NCI-H1092 (cell line): ENCODE results near the gene TLE5.
"Not testable (repeated sequence)": the region's sequence is repeated elsewhere in the genome, so short reads cannot be mapped to it uniquely, and the experiment has no call there.

Experiments
- DNase-seq: peaks from one replicate; lab custom pipeline; 2025; lab: John Stamatoyannopoulos, UW

TLE5 gene

DNA sequence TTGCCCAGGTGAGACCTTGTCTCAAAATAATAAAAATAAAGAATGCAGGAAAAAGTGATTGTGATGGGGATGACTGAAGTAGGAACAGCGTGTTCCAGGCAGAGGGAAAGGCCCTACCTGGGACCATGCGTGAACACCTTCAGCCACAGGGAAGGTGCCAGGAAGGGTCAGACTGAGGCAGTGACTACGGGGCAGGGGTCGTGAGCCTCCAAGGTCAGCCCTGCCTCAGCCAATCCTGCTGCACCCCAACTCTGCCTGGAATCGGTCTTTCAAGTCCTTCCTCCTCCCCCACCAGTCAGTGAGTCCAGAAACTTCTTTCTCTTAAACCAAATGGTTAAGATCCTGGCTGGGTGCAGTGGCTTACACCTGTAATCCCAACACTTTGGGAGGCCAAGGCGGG lies 17.1 kb downstream of the TLE5 start:
- DNase-seq, result no peak

DNA sequence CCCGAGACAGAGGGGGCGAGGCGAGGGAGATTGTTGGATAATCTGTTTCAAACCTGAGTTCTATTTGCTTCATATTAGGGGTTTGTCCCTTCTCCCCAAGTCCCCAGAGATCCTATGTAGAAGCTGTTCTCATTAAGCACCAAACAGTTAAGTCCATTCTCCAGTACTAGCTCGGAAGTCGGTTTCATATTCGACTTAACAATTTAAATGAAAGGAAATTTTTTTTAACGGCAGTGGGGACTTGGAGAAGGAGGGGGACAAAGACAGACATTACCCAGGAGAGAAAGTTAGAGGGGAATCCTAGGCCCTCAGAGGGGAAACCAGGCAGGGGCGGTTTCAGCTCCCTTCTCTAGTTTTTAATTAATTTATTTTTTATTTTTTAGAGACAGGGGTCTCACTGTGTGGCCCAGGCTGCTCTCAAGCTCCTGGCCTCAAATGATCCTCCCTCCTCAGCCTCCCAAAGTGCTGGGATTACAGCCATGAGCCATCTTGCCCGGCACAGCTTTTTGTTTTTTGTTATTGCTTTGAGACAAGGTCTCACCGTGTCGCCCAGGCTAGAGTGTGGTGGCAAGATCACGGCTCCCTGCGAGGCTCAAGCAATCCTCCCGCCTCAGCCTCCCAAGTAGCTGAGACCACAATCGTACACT lies 19.6 kb downstream of the TLE5 start:
- no peak for DNase-seq

DNA sequence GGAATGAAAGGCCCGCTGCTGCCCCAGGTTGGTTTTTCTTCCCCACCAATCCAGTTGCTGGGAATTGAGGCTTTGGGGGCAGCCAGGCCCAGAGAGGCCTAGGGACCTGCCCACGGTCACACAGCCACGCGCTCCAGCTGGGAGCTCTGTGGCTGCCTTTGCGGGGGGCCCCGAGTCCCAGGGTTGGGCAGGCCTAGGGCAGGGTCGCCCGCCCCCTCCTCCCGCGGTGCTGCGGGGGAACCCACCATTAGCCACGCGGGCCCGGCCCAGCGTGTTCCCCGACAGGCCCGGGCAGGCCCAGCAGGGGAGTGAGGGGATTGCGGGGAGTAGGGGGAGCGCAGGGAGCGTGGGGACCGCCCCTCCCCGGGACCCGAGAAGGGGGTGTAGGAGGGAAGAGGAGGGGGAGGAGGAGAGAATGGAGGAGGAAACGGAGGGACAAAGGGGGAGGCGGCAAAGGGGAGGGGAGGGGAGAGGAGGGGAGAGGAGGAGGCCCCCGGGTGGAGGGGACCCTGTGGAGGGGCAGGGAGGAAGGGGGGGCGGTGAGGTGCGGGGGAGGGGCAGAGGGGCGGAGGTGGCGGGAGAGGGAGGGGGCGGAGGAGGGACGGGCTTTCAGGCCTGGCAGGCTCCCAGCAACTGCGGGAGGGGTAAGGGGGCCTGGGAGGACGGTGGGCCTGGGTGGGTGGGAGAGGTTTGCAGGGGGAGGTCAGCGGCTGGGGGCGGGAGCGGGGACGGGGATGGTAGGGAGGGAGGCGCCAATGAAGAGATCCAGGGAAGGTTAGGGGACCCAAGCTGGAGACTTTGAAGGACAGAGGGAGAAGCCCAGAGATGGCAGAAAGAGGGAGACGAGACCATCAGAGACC lies 20.3 kb downstream of the TLE5 start:
- DNase-seq, result no peak

DNA sequence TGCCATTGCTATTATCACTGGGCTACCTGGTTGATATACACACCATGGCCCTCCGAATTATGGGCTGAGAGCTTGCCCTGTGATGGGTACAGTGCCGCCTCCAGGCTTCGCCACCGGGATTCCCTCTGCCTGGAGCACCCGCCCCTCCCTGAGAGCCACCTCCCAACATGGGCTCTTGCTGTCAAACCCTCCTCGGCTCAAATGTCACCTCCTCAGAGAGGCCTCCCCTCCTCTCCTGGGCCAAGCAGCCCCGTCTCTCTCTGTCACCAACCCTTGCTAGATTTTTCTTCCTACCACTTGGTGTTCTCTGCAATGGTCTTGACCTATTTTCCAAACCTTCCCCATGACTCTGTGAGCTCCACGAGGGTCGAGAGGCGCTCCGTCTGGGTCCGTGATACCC lies 21.0 kb downstream of the TLE5 start:
- no peak for DNase-seq

DNA sequence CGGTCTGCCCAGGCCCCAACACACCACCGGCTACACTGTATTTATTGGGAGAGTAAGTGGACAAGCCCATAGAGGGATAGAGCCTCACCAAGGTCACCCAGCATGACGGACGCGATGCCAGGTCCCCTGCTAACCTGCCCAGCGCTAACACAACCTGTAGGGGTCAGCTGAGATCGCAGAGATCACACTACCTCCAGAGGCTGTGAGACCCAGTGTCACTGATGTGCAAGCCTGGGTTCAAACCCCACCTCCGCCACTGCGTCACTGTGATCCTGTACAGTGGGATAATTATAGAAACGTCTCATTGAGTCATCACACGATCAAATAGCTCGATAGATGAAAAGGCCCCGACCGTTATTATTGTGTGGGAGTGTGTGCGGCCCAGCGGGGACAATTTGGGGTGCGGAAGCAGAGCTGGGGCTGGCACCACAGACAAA lies 22.6 kb downstream of the TLE5 start:
- no peak for DNase-seq

DNA sequence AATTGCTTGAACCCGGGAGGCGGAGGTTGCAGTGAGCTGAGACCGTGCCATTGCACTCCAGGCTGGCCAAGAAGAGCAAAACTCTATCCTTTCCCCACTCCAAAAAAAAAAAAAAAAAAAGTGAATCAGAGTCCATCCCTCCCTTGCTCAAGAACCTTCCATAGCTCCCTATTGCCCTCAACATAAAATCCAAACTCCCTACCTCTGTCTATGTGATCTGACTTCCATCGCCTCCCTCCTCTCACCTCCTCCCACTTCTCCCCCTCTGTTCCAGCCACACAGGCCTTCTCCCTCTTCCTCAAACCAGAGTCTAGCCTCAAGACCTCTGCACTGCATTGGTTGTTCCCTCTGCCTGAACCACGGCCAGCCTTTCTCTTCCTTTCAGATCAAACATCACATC lies 23.2 kb downstream of the TLE5 start:
- DNase-seq, result no peak

DNA sequence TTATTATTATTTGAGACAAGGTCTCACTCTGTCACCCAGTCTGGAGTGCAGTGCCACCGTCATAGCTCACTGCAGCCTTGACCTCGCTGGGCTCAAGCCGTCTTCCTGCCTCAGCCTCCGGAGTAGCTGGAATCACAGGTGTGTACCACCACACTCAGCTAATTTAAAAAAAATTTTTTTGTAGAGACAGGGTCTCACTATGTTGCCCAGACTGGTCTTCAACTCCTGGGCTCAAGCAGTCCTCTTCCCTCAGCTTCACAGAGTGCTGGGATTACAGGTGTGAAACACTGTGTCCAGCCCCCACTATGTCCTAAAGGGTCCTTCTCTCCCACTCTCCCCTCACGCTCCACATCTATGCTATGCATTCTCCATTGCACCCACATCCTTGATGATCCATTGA lies 24.1 kb downstream of the TLE5 start:
- no peak for DNase-seq

DNA sequence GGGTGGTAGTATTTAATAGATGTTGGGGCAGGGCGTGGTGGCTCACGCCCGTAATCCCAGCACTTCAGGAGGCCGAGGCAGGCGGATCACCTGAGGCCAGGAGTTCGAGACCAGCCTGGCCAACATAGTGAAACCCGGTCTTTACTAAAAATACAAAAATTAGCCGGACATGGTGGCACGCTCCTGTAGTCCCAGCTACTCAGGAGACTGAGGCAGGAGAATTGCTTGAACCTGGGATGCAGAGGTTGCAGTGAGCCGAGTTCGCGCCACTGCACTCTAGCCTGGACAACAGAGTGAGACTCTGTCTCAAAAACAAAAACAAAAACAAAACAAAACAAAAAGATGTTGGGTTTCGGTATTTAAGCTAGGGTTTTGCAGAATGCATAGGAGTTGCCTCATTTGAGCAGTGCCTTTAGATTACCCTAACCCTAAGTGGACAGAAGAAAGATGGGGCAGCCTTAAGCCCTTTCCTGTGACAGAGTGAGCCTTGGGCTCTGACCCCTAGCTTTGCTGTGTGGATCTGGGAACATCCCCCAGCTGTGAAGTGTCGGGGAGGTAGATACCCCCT lies 25.2 kb downstream of the TLE5 start:
- DNase-seq, result not testable (repeated sequence)

DNA sequence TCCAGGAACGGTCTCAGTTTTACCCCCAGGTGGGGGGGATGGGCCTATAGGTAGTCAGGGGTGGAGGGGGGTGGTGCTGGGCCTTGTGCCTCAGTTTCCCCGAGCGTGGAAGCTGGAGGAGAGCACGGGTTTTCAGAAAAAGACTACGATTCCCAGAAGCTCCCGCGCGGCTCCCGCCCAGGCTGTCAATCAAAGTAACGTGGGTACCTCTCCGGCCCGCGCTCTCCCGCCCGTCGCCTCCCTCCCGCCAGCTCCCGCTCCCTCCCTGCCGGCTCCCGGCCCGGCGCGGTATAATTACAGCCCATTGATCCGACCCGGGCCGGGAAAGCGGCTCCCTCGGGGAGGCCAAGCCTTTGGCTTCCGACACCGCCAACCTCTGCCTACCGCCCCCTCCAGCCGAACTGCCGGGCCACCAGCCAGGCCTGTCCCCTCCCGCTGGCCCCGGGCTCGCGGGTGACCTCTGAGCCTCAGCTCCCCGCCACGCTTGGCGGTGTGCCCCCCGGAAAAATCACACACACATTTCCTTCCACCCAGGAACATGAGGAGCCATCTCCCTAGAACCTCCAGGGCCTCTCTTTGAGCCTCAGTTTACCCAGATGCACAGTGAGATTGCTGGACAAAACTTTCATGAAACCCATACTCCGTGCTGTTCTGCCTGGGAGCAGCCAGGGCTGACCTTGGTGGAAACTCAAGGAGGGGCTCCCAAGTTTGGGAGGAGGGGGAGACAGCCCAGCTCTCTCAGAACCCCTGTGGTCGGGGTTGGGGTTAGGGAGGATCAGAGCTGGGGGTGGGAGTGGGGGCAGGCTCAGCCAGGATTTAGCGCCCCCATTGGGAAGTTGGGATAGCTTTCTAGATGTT lies 25.9 kb downstream of the TLE5 start:
- peak; percentile 95 for DNase-seq

DNA sequence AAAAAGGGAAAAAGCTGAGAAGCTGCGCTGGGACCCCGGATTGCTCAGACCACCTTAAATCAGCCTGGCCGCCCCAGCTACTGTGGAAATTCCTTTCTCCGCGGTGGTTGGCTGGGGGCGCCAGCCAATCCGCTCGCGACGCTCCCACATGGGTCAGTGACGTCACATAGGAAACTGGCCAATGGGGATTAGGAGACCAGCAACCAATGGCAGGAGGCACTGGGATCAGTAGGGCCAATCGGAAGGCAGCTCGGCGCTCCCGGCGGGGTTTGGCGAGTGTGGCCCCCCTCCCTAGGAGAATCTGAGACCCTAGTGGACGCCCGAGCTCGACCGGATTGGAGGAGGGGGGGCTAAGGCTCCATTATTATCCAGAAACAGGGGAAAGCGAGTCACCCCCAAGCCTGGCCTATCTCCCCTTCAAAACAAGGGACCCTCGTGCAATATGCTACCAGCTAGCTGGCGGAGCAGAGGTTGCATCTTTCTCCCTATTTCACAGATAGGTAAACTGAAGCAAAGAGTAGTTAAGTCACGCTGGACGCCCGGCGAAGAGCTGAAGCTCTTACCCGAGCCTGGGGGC lies 26.7 kb downstream of the TLE5 start:
- DNase-seq, result peak; percentile 99

DNA sequence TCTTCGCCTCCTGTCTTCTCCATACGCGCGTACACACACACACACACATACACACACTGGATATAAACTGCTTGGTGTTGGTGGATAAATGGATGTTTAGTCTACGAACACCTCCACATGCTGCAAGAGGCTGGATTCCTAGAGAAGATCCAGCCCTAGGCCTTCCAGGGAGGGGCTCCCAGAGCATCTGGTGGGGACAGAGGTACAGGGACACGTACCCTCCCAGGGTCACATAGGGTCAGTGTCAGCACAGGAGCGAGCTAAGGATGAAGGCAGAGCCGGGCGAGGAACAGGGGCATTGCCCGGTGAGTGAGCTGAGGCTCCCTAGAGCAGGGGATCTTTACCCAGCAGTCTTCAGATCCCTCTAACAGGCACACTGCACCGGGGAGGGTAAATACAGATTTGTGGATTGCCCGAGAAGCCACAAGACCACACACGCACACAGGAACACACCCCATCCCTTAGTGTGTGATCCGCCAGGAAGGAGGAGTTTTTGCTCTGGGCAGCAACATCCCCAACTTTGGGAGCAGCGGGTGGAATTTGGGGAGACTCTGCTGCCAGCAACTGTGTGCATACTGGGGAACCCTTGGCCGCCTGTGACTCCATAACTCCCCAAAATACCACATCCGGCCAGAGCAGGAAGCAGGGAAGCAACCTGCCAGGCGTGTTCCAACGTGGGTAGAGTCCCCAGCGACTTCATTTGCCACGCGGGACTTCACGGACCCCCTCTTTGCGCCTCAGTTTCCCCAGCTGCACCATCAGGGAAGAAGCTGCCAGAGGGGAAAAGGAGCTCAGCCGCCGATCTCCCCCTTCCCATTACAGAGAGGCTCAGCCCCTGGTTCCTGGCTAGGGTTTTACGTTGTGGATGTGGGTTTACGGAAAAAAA lies 27.4 kb downstream of the TLE5 start:
- DNase-seq, result no peak

DNA sequence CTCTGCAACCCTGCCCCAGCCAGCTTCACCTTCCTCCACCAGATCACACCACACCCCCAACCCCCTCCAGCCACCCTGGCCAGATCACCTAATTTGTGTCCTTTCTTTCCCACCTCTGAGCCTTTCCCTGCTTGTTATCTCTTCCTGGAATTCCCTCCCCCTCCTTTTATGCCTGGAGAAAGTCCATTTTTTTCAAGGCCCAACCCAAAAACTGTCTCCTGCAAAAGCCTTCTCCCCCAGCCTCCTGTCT lies 28.0 kb downstream of the TLE5 start:
- DNase-seq, result no peak

DNA sequence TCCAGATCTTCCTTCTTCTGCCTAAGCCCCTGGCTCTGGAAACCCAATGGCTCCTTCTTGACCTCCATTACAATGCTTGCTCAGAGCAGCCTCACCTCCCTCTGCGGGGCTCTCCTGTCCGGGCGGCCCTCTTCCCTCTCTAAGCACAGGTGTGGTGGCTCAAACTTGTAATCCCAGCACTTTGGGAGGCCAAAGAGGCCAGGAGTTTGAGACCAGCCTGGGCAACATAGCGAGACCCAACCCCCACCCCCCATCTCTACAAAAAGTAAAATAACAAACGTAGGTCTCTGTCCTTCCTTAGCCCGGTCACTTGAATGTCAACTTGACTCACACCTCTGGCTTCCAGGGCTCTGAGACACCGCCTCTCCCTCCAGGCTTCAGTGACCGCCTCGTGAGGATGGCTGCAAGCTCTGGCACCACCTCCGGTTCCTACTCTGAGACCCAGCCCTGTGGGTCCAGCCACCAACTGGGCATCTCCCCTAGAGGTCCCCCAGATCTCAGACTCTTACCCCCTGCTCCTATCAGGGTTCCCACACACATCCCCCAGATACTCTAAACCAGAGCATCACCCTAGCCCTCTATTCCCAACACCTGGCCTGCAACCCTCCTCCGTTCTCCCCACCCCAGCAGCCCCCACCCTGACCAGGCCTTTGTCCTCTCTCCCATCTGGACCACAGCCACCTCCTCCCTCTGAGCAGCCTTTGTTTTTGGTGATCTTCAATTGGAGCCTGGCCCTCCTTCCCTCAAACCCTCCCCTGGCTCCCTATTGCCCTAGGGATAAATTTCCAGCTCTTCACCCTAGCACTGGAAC lies 28.5 kb downstream of the TLE5 start:
- DNase-seq, result no peak

DNA sequence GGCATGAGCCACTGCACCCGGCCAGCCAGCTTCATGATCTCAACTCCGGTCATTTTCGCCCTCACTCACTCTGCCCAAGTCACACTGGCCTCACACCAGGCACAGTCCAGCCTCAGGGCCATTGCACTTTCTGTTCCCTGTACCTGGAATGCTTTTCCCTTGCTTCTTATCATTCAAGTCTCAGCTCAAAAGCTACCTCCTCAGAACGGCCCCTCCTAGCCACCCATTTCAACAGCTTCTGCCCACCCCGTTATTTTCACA lies 30.8 kb downstream of the TLE5 start:
- no peak for DNase-seq

DNA sequence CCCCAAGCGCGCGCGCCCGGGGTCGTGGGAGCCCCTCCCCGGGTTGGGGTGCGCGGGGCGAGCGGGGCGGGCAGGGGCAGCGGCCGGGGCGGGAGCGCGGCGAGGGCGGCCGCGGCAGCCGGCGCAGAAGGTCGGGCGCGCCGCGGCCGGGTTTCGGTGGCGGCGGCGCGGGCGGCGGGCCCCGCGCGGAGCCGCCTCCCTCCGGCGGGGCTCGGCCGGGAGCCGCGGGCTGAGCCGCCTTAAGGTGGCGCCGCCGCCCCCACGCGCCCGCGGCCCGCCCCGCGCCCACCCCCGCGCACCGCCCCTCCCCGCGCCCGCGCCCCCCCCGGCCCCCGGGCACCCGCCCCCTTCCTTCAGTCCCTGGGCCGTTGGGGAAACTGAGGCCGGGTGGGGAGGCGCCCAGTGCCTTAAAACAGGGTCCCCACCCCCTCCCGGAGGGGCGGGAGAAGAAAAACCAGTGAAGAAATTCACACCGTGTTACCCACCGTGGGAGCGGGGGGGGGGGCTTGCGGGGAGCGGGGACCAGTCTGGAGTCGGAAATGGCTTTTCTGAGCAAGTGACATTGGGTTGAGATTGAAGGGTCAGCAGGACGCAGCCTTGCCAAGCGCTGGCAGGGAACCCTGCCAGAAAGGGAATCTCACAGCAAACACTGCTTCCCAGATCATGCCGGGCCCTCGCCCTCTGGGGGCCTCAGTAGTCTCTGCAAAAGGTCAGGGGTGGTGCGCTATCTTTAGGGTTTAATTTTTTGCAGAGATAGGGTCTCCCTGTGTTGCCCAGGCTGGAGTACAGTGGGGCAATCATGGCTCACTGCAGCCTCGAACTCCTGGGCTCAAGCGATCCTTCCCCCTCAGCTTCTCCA lies 33.0 kb downstream of the TLE5 start, which contains the start of gene TLE2:
TSS of gene TLE2 (minus strand) at position 216 of the 859 bp plus-strand sequence. CDS start 376 bp downstream, outside the sequence.
- DNase-seq, result no peak

DNA sequence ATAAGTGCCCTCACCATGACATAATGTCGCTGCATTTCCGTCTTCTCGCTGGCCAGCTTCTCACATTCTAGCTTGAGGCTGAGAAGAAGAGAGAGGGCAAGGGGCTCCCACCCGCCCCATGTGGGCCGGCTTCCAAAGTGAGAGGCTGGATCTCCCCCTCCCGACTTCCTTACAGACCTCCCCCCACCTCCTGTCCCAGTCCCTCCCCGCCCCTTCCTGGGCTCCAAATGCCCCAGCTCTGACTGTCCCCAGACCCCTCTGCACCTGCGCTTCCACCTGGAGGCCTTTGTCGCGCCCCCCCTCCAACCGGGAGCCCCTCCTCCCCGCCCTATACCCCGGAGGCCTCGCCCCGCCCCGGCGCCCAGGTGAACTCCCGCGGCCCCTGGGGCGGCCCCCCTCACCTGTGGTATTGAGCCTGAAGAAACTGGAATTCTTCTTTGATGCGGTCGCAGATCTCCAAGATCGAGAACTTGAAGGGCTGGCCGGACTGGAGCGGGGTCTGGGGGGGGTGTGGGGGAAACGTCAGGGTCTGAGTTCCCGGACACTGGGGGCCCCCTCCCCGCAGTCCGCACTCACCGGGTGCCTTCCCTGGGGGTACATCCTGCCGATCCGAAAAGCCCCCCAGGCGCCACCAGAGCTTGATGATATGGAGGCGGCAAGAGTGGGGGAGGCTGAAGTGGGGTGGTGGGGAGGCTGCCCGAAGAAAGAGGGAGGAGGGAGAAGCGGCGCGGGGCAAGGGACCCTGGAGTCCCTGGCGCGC lies 33.8 kb downstream of the TLE5 start:
- DNase-seq, result no peak

DNA sequence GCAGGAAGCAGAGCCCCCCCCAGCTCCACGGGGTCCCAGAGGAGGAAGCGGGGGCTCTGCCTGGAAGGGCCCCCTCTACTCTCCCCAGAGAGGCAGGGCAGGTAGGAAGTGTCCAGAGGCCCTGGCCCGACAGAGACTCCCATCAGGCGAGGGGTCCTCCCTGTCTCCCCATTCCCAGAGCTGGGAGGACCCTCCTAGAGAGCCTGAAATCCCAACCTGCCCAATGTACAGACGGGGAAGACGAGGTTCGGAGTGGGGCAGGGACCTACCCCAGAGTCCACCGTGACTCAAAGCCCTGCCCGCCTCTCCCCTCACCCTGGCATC lies 34.4 kb downstream of the TLE5 start:
- DNase-seq, result no peak

DNA sequence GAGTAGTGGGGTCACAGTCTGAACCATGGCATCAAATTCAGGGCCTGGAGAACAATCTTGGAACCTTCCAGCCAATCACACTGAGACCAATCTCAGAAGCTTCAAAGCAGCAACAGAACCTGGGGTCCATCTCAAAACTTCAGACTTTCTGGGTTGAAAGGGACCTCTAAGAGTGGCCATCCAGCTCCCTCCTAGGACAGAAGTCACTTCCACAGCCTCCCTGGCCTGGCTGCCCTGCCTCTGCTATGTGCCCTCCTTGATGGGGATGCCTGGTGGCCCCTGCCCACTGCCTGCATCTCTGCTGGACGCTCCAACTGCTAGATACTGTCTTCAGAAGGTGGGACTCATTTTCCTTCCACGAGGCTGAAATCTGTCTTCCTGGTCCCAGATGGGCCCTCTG lies 35.0 kb downstream of the TLE5 start:
- no peak for DNase-seq

DNA sequence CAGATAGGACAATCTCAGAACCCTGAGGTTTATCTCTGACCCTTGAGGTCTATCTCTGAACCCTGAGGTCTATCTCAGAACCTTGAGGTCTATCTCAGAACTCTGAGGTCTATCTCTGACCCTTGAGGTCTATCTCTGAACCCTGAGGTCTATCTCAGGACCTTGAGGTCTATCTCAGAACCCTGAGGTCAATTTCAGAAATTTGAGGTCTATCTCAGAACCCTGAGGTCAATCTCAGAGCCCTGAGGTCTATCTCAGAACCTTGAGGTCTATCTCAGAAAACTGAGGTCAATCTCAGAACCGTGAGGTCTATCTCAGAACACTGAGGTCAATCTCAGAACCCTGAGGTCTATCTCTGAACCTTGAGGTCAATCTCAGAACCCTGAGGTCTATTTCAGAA lies 35.5 kb downstream of the TLE5 start:
- no peak for DNase-seq
